HUDEP-2 (cell line): ENCODE results near the gene LTO1.
"Not testable (repeated sequence)": the region's sequence is repeated elsewhere in the genome, so short reads cannot be mapped to it uniquely, and the experiment has no call there.

Experiments used
- DNase-seq, 76 experiments: peaks; one replicate each; lab custom pipeline; 2025; ENCODE audit not compliant: unreplicated experiment in 76 of 76; lab: John Stamatoyannopoulos, UW

Gene LTO1

GRCh38 chr11:69637198-69637940 lies 37.8 kb downstream of the LTO1 start:
- DNase-seq: peak in 30 of 76 experiments; percentile 20 to 68 (median 40)

DNA sequence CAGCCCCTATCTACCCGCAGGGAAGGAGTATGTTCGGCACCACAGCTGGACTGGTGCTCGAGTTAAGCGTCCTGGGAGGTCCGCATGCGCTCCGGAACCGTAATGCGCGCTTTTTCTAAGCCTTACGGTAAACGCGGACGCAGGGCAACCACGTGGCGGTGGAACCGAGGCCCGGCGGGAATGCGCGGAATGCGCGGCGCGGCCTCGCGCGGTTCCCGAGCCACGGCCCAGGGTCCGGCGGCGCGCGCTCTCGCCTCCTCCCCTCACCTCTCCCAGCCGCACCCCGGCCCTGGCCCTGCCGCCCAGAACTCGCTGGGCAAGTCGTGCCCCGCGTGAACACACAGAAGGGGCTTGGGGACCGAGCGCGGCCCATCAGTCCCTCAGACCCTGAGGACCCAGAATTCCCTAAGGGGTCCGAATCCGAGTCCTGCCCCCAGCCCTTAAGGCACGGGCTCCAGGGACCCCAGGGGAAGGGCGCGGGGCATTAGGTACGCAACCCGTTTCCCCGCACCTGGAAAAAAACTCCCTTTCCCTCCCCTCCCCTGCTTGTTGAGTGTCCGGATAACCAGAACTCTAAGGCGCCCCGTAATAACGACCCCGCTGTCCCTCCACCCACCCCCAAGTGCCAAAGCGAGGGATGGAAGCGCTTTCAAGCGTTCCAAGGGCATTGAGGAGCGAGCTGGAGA lies 38.5 kb downstream of the LTO1 start:
- peak in 74 of 76 experiments; percentile 19 to 91 (median 82) for DNase-seq

DNA sequence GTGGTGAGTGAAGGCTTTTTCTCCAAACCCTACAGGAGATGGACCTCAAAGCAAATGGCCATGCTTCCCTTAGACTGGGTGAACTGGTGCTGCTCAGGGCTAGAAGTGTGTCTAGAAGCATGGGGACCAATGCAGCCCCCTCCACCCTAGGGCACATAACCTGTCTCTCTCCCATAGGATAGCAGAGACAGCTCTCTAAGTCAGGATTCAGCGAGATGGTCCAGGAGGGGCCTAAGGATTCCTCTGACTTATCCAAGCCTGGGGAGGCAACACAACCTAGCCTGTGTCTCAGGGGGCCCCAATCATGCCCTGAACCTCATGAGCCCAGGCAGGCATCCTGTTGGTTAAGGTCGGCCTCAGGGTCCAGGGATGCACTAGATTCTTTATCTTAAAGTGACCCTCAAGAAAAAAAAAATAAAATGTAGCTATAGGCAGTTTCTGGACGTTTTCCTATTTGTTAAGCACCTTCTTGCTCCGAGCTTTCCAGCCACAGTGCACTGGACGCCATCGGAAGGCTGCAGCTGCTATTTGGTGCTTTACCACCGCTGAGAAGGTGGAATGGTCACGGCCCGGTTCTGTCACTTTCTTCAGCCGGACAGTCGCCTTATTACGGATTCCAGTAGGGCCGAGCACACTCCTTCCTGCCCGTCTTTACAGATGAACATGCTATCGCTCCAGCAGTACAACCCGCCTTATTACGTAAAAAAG lies 39.2 kb downstream of the LTO1 start:
- peak in 1 of 76 experiments; percentile 76 for DNase-seq

DNA sequence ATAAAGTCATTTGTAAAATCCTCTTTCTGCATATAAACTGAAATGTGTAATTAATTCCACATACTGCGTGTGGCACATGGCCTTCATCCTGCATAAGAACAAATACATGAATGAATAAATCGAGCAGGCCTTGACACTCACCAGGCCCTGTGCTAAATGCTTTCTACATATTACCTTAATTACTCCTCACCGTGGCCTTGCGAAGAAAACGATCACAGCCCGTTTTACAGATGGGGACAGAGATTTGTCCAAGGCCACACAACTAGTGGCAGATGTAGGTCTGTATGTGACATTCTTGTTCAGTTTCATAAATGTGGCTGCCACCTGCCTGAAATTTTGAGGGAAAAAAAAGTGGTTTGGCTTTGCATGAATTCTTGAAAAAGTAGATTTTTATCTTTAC lies 40.0 kb downstream of the LTO1 start:
- DNase-seq: no peak

- no peak for DNase-seq
These were observed 40.6 kb downstream of the LTO1 start for GRCh38 chr11:69634590-69634989.

DNA sequence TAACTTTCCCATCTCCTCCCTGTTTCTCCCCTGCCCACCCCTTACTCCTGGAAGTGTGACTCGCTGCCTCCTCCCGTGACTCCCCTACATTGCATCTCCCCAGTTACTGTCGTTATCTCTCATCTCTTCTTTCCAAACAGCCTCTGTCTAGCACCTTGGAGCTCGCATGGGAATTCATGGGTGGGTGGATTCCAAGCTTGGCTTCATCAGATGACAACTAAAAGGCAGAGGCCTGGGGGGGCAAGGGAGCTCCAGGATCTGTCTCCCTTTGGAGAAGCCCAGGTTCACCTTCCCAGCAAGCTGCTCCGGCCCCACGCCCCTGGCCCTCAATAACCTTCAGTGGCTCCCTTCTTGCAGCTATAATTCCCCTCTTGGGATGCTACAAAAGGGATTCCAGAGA lies 41.1 kb downstream of the LTO1 start:
- no peak for DNase-seq

DNA sequence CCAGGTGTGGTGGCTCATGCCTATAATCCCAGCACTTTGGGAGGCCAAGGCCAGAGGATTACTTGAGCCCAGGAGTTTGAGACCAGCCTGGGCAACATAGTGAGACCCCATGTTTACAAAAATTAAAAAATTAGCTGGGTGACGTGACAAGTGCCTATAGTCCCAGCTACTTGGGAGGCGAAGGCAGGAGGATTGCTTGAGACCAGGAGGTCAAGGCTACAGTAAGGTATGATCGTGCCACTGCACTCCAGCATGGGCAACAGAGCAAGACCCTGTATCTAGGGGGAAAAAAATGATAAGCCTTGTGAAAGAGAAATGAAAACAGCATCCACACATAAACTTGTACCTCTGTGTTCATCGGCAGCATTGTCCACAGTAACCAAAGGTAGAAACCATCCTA lies 42.3 kb downstream of the LTO1 start:
- DNase-seq: no peak

DNA sequence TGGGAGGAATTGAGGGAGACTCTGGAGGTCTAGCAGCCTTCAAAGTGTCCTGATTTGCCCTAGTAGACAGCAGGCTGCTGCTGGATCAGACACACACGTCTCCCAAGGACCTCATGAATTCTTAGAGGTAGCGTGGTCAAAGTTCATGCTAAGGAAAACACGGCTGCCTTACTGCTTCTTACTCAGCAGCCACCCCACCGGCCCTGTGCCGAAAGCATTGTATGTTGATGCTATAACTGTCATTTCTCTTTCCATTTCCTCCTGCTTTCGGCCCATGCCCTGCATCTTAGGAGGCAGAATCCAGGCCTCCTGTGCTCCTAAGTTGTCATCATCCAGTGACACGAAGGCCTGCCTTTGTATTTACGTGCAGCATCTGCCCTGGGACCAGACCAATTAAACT lies 44.7 kb downstream of the LTO1 start:
- no peak for DNase-seq

DNA sequence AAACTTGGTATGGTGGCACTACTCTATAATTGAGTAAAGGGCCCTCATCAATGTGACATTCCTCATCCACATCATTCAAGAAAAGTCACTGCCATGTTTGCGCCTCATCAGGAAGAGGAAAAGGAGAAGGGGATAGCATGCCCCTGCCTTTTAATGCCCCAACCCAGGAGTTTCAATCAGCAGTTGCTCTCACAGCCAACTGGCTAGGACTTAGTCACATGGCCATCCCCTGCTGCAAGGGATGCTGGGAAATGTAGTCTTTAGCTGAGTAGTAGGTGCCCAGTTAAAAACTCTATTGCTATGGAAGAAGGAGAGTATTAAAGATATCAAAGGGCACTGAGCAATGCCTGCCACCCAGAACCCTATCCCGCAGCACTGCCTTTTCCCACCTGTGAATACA lies 45.1 kb downstream of the LTO1 start:
- DNase-seq: peak in 2 of 76 experiments; percentile 8 to 18

DNA sequence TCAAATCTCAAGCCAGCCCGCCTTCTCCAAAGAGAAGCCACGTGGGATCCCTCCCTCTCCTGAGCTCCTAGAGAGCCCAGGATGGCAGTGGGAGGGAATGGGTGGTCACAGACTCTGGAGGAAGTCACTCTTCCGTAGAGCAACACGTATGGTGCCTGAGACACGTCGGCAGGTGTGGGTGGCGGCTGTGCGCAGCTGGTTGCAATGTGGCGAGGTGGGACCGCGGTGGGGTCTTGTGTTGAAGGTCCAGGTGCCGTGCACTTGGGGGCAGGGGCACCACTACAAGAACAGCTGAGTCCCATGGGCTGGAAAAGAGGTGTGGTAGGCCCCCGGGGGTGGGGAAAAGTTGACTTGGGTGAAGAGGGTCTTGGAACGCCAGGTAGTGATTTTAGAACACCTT lies 47.6 kb downstream of the LTO1 start:
- DNase-seq: no peak

DNA sequence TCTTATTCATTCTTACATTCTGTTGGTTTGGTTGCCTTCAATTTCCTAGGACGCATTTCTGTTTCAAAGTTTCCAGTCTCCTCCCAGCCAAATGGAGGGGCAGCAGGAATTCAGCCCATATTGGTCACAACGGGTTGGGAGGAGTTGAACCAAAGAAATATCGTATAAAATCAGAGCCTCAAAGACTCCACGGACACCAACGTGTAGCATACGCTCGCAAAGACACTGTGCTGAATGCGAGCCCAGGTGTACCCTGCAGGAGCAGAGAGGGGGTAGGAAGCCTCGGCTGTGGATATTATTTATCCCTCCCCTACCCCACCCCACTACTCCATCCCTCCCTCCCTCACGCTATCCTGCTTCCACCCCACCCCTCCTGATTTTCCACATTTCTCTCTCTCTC lies 49.7 kb downstream of the LTO1 start:
- no peak for DNase-seq

GRCh38 chr11:69624293-69624692 lies 50.9 kb downstream of the LTO1 start:
- DNase-seq: no peak

DNA sequence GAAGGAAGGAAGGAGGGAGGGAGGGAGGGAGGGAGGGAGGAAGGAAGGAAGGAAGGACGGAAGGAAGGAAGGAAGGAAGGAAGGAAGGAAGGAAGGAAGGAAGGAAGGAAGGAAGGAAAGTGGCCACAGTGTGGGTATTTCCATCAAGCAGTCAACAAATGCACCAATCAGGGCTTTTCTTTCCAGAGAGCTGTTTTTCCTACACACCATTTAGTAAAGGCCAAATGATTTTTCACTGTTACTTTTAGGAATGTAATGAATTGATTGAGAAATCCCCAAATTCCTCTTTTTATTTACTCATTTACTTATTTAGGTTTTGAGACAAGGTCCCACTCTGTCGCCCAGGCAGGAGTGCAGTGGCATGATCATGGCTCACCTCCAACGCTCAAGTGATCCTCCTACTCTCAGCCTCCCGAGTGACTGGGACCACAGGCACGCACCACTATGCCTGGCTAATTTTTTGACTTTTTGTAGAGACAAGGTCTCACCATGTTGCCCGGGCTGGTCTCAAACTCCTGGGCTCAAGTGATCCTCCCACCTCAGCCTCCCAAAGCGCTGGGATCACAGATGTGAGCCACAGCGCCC lies 53.0 kb downstream of the LTO1 start:
- DNase-seq: not testable (repeated sequence)

DNA sequence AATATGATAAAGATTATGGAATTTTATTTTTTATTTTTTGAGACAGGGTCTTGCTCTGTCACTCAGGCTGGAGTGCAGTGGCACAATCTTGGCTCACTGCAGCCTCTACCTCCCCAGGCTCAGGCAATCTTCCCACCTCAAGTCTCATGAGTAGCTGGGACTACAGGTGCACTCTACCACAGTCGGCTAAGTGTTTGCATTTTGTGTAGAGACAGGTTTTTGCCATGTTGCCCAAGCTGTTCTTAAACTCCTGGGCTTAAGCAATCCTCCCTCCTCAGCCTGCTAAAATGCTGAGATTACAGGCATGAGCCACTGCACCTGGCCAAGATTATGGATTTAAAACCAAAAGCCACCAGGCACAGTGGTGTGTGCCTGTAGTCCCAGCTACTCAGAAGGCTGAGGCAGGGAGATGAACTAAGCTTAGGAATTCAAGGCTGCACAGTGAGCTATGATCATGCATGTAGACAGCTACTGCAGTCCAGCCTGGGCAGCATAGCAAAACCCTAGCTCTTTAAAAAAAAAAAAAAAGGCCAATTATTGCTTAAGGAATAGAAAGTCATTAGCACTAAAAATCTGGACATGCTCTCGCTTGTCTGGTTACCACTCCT lies 54.4 kb downstream of the LTO1 start:
- no peak for DNase-seq

- DNase-seq: no peak
These were observed 56.9 kb downstream of the LTO1 start for GRCh38 chr11:69618237-69618636.

GRCh38 chr11:69617682-69618081 lies 57.5 kb downstream of the LTO1 start:
- no peak for DNase-seq

- DNase-seq: no peak
These were observed 57.9 kb downstream of the LTO1 start for GRCh38 chr11:69617220-69617619.
